Measurements from ENCODE around the gene RALGAPA2.

Gene RALGAPA2

GRCh38 chr20:20677186-20677585 lies 35.3 kb downstream of the RALGAPA2 start:
- Histone ChIP-seq H3K4me3 (ENCODE audit: low read length) (no peak overlapping the region), H3K27ac (ENCODE audit: low read length) (no peak overlapping the region), H3K4me1 (ENCODE audit: low read length) (peaks cover 10% of the 10 kb centered on the region), H3K27me3 (ENCODE audit: low read depth, low read length) (no peaks in the 10 kb centered on the region), H3K36me3 (replicated peaks; ENCODE audit: low read depth, low read length) (no peaks in the 10 kb centered on the region), H3K79me2 (ENCODE audit: low read length) (no peaks in the 10 kb centered on the region), H4K20me1 (ENCODE audit: insufficient read depth, low read length) (no peaks in the 10 kb centered on the region), H3K9me3 (ENCODE audit: insufficient read depth, low read length) (no peaks in the 10 kb centered on the region), H2AFZ (ENCODE audit: low read depth, low read length) (no peak overlapping the region), H3K9ac (ENCODE audit: low read length) (no peak overlapping the region), H3K4me2 (ENCODE audit: low read length) (no peak overlapping the region)
- TF ChIP-seq, protein P1, sequence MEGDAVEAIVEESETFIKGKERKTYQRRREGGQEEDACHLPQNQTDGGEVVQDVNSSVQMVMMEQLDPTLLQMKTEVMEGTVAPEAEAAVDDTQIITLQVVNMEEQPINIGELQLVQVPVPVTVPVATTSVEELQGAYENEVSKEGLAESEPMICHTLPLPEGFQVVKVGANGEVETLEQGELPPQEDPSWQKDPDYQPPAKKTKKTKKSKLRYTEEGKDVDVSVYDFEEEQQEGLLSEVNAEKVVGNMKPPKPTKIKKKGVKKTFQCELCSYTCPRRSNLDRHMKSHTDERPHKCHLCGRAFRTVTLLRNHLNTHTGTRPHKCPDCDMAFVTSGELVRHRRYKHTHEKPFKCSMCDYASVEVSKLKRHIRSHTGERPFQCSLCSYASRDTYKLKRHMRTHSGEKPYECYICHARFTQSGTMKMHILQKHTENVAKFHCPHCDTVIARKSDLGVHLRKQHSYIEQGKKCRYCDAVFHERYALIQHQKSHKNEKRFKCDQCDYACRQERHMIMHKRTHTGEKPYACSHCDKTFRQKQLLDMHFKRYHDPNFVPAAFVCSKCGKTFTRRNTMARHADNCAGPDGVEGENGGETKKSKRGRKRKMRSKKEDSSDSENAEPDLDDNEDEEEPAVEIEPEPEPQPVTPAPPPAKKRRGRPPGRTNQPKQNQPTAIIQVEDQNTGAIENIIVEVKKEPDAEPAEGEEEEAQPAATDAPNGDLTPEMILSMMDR (IDR thresholded peaks at IDR 0.05; ENCODE audit: low read depth, low read length) = no peak
- no peak for TF ChIP-seq EZH2phosphoT487 (IDR thresholded peaks at IDR 0.05; ENCODE audit: low read depth)

DNA sequence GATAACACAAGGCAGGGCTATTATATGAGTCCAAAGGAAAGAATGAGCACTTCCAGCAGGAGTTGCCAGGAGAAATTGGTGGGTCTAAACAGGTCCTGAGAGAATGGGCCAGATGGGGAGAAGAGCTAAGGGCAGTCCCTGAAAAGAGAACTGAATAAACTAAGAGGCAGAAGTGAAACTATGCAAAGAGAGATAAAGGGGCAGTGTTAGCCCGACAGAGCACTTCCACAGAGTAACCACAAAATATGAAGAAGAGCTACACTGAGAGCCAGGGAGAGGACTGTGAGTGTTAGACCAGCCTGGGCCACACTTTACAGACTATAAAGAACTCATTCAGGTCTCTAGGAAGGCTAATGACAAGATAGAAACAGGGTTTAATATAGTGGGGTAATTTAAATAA lies 43.8 kb downstream of the RALGAPA2 start:
- Histone ChIP-seq H3K4me2 (ENCODE audit: low read length) (peak overlapping the region; percentile 59), H3K9ac (ENCODE audit: low read length) (no peak overlapping the region), H3K4me3 (ENCODE audit: low read length) (peak overlapping the region; percentile 25; the same call in 1 of the 2 replicates), H3K4me1 (ENCODE audit: low read length) (peaks cover 25% of the 10 kb centered on the region), H2AFZ (ENCODE audit: low read depth, low read length) (no peak overlapping the region), H4K20me1 (ENCODE audit: insufficient read depth, low read length) (no peaks in the 10 kb centered on the region), H3K79me2 (ENCODE audit: low read length) (no peaks in the 10 kb centered on the region), H3K36me3 (replicated peaks; ENCODE audit: low read depth, low read length) (no peaks in the 10 kb centered on the region), H3K27ac (ENCODE audit: low read length) (peak overlapping the region; percentile 47), H3K27me3 (ENCODE audit: low read depth, low read length) (peaks cover 5% of the 10 kb centered on the region; the same call in 1 of the 2 replicates), H3K9me3 (ENCODE audit: insufficient read depth, low read length) (no peaks in the 10 kb centered on the region)
- TF ChIP-seq EZH2phosphoT487 (IDR thresholded peaks at IDR 0.05; ENCODE audit: low read depth) = no peak
- TF ChIP-seq, protein P1 (IDR thresholded peaks at IDR 0.05; ENCODE audit: low read depth, low read length) = no peak

GRCh38 chr20:20666359-20666758 lies 46.1 kb downstream of the RALGAPA2 start:
- H3K4me2 ChIP-seq (ENCODE audit: low read length) = no peak overlapping the region
- H3K4me1 ChIP-seq (ENCODE audit: low read length) = peaks cover 25% of the 10 kb centered on the region
- TF ChIP-seq EZH2phosphoT487 (IDR thresholded peaks at IDR 0.05; ENCODE audit: low read depth) = no peak
- TF ChIP-seq, protein P1 (IDR thresholded peaks at IDR 0.05; ENCODE audit: low read depth, low read length) = no peak
- H3K9me3 ChIP-seq (ENCODE audit: insufficient read depth, low read length) = no peaks in the 10 kb centered on the region
- H3K4me3 ChIP-seq (ENCODE audit: low read length) = no peak overlapping the region
- H4K20me1 ChIP-seq (ENCODE audit: insufficient read depth, low read length) = no peaks in the 10 kb centered on the region
- H3K79me2 ChIP-seq (ENCODE audit: low read length) = no peaks in the 10 kb centered on the region
- peaks cover 5% of the 10 kb centered on the region; the same call in 1 of the 2 replicates for H3K27me3 ChIP-seq (ENCODE audit: low read depth, low read length)
- no peak overlapping the region for H3K27ac ChIP-seq (ENCODE audit: low read length)
- no peaks in the 10 kb centered on the region for H3K36me3 ChIP-seq (replicated peaks; ENCODE audit: low read depth, low read length)
- no peak overlapping the region for H3K9ac ChIP-seq (ENCODE audit: low read length)
- H2AFZ ChIP-seq (ENCODE audit: low read depth, low read length) = no peak overlapping the region

DNA sequence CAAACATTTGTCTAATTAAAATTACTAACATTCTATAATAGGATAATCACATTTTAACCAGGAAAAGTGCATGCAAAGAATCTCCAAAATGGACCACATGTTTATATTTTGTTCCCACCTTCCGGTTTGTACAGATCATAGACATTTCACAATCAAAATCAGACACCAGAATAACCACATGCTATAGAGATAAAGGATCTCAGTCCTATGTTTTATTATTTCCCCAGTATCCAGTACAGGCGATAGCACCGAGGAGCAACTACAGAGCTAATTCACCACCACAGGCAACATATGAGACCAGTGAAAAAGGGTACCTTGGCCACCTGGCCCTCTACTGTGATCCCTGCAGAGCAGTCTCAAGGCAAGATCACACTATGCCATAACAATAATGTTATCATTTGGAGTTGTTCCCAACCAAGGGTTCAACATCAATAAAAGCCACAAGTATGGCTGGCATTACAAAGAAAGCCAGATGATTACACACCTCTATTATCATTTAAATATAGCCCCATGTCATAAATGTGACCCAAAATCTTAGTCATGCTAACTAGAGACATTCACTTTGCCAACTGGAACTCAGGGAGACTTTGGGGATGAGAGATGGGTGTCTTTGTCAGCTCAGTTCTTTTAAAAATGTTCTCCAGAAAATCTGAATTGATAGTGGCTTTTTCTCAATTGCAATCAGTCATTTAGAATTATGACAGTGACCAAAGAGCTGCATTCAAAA lies 46.7 kb downstream of the RALGAPA2 start:
- Histone ChIP-seq H3K4me3 (ENCODE audit: low read length) (no peak overlapping the region), H3K27ac (ENCODE audit: low read length) (no peak overlapping the region), H3K4me2 (ENCODE audit: low read length) (no peak overlapping the region), H3K36me3 (replicated peaks; ENCODE audit: low read depth, low read length) (no peaks in the 10 kb centered on the region), H3K9ac (ENCODE audit: low read length) (no peak overlapping the region), H3K4me1 (ENCODE audit: low read length) (peaks cover 25% of the 10 kb centered on the region), H3K9me3 (ENCODE audit: insufficient read depth, low read length) (no peaks in the 10 kb centered on the region), H2AFZ (ENCODE audit: low read depth, low read length) (no peak overlapping the region), H4K20me1 (ENCODE audit: insufficient read depth, low read length) (no peaks in the 10 kb centered on the region), H3K27me3 (ENCODE audit: low read depth, low read length) (peaks cover 5% of the 10 kb centered on the region; the same call in 1 of the 2 replicates), H3K79me2 (ENCODE audit: low read length) (no peaks in the 10 kb centered on the region)
- TF ChIP-seq EZH2phosphoT487 (IDR thresholded peaks at IDR 0.05; ENCODE audit: low read depth) = no peak
- TF ChIP-seq, protein P1 (IDR thresholded peaks at IDR 0.05; ENCODE audit: low read depth, low read length) = no peak

Data from OCI-LY3 (cell line).